ENCODE measurements around the gene SERPINA1. TPM values are rescaled to one million over a fixed set of nuclear protein-coding genes. Genes with fewer than 3 reads are reported as not detected.

SERPINA1 gene
- total RNA-seq, 1 donor from 2014 or later, result 0.58 TPM

DNA sequence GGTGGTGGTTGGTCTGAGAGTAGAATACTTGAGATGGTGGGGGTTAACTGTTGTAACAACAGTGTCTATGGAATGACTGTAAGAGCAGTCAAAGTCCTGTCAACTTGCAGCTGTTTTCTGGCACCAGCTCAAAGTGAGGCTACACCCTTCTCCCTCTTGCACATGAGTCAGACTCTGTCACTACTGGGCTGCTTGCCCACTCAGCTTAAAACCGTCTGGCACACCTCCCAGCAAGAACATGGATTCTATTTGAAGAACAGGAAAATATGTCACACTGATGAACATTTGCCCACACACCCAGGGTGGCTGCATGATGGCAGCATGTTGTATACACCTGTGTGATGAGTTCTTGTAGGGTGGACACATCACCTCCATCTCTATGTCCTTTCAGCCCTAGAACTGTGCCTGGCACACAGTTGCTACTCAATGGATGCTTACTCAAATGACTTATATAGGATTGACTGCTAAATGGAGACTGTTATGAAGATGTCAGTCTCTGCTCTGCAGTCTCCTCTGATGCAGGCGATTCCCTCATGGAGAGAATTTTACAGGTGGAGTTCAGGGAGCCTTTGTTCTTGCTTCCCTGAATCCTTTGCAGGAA is 46.0 kb downstream of the SERPINA1 start:
- TF ChIP-seq, protein P1, sequence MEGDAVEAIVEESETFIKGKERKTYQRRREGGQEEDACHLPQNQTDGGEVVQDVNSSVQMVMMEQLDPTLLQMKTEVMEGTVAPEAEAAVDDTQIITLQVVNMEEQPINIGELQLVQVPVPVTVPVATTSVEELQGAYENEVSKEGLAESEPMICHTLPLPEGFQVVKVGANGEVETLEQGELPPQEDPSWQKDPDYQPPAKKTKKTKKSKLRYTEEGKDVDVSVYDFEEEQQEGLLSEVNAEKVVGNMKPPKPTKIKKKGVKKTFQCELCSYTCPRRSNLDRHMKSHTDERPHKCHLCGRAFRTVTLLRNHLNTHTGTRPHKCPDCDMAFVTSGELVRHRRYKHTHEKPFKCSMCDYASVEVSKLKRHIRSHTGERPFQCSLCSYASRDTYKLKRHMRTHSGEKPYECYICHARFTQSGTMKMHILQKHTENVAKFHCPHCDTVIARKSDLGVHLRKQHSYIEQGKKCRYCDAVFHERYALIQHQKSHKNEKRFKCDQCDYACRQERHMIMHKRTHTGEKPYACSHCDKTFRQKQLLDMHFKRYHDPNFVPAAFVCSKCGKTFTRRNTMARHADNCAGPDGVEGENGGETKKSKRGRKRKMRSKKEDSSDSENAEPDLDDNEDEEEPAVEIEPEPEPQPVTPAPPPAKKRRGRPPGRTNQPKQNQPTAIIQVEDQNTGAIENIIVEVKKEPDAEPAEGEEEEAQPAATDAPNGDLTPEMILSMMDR (IDR thresholded peaks at IDR 0.05; ENCODE audit: unreplicated experiment), result no peak
- H3K9me3 Mint-ChIP-seq, result peaks cover under 1% of the 10 kb centered on the region
- peaks cover 27% of the 10 kb centered on the region for H3K27me3 Mint-ChIP-seq (ENCODE audit: low read depth)
- H3K4me3 Mint-ChIP-seq, result no peak overlapping the region
- no peak overlapping the region for H3K27ac Mint-ChIP-seq
- DNase-seq (ENCODE audit: low spot score in 2 of 2, unreplicated experiment in 2 of 2), result peak in 1 of 2 experiments; percentile 50
- no peaks in the 10 kb centered on the region for H3K36me3 Mint-ChIP-seq
- peaks cover 5% of the 10 kb centered on the region for H3K4me1 Mint-ChIP-seq

DNA sequence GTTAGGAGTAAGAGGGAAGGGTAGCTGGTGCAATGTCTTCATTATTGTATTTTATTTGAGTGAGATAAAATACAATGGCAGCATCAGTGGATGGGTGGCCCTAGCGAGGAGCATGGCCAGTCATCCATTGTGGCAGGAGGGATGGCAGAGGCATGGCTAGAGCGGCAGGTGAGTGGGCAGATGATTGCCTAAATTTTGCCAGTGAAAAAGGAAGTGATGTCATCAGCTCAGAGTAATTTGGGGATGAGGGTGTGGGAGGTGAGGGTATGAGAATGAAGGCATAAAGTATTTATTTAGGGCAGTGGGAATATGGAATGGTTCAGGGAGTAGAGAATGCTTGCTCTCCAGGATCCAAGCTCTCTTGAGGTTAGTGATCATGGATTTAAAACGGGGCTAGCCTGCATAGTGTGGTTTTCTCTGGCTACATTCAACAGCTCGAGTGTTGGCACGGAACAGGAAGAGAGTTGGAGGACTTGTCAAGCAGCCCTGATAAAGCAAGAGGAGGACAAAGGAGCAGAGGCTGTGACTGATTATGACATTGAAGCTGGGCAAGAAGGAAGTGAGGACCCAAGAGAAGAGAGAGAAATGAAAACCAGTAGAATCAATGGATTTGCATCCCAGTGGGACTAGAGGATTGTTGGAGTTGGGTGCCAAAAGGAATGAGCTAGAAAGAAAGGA is 46.6 kb downstream of the SERPINA1 start:
- peaks cover 27% of the 10 kb centered on the region for H3K27me3 Mint-ChIP-seq (ENCODE audit: low read depth)
- TF ChIP-seq, protein P1 (IDR thresholded peaks at IDR 0.05; ENCODE audit: unreplicated experiment), result no peak
- no peak for DNase-seq (ENCODE audit: low spot score in 2 of 2, unreplicated experiment in 2 of 2)
- H3K4me3 Mint-ChIP-seq, result no peak overlapping the region
- H3K36me3 Mint-ChIP-seq, result no peaks in the 10 kb centered on the region
- peaks cover 4% of the 10 kb centered on the region for H3K9me3 Mint-ChIP-seq
- peaks cover 5% of the 10 kb centered on the region for H3K4me1 Mint-ChIP-seq
- H3K27ac Mint-ChIP-seq, result no peak overlapping the region

DNA sequence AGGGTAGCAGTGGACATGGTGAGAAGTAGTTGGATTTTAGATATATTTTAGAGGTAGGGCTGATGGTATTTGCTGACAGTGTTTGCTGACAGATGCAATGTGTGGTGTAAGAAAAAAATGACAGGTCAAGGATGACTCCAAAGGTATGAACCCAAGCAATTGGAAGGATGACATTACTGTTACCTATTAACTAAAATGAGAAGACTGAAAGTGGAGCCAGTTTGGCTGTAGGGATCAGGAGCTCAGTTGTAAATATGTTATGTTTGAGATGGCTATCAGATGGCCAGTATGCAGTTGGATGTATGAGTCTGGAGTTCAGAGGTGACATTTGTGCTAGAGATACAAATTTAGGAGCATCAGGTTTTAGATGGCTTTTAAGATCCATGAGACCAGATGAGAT is 47.9 kb downstream of the SERPINA1 start:
- H3K27me3 Mint-ChIP-seq (ENCODE audit: low read depth), result peaks cover 26% of the 10 kb centered on the region
- H3K4me3 Mint-ChIP-seq, result no peak overlapping the region
- peaks cover 5% of the 10 kb centered on the region for H3K4me1 Mint-ChIP-seq
- no peak for DNase-seq (ENCODE audit: low spot score in 2 of 2, unreplicated experiment in 2 of 2)
- TF ChIP-seq, protein P1 (IDR thresholded peaks at IDR 0.05; ENCODE audit: unreplicated experiment), result no peak
- H3K36me3 Mint-ChIP-seq, result no peaks in the 10 kb centered on the region
- H3K9me3 Mint-ChIP-seq, result peaks cover 4% of the 10 kb centered on the region
- no peak overlapping the region for H3K27ac Mint-ChIP-seq

DNA sequence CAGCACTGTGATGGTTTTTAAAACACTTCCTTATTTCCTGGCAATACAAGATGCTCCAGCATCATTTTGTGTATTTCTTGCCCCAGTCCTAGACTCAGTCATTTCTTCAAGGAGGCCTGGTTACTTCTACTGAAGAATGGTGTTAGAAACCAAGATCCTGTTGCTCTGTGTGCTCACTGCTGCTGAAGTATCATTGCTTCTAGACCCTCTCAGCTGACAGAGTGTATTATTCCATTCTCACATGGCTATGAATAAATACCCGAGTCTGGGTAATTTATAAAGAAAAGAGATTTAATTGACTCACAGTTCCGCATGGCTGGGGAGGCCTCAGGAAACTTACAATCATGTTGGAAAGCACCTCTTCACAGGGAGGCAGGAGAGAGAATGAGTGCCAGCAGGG is 50.4 kb downstream of the SERPINA1 start:
- Mint-ChIP-seq H3K27ac (no peak overlapping the region), H3K27me3 (ENCODE audit: low read depth) (peaks cover 21% of the 10 kb centered on the region), H3K36me3 (no peaks in the 10 kb centered on the region), H3K9me3 (peaks cover 8% of the 10 kb centered on the region), H3K4me3 (no peak overlapping the region), H3K4me1 (peaks cover 5% of the 10 kb centered on the region)
- TF ChIP-seq, protein P1 (IDR thresholded peaks at IDR 0.05; ENCODE audit: unreplicated experiment), result no peak
- no peak for DNase-seq (ENCODE audit: low spot score in 2 of 2, unreplicated experiment in 2 of 2)

DNA sequence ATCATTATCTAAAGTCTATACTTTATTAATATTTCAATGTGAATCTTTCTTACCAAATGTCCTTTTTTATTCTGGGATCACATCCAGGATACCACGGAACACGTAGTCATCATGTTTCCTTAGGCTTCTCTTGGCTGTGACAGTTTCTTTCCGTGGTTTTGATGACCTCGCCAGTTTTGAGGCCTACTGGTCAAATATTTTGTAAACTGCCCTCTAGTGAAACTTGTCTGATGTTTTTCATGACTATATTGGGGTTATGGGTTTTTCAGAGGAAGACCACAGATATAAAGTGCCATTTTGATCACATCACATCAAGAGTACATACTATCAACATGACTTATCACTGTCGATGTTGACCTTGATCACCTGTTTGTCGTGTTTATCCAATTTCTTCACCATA is 51.1 kb downstream of the SERPINA1 start:
- Mint-ChIP-seq H3K27me3 (ENCODE audit: low read depth) (peaks cover 19% of the 10 kb centered on the region), H3K4me3 (no peak overlapping the region), H3K36me3 (no peaks in the 10 kb centered on the region), H3K27ac (no peak overlapping the region), H3K4me1 (peaks cover 4% of the 10 kb centered on the region), H3K9me3 (peaks cover 8% of the 10 kb centered on the region)
- TF ChIP-seq, protein P1 (IDR thresholded peaks at IDR 0.05; ENCODE audit: unreplicated experiment), result no peak
- DNase-seq (ENCODE audit: low spot score in 2 of 2, unreplicated experiment in 2 of 2), result no peak

Measured in mesothelial cell of epicardium (in vitro differentiated cells).